HG02623 (cell line): ENCODE results near the gene RAD51C.
"Not testable (repeated sequence)": the region's sequence is repeated elsewhere in the genome, so short reads cannot be mapped to it uniquely, and the experiment has no call there.

Source experiments
- ATAC-seq: cut with Tn5 transposase; IDR thresholded peaks from one replicate; pipeline ENCODE4 v1.9.1; 2021; ENCODE audit warnings: moderate library complexity; ENCODE audit not compliant: unreplicated experiment

The RAD51C gene

DNA sequence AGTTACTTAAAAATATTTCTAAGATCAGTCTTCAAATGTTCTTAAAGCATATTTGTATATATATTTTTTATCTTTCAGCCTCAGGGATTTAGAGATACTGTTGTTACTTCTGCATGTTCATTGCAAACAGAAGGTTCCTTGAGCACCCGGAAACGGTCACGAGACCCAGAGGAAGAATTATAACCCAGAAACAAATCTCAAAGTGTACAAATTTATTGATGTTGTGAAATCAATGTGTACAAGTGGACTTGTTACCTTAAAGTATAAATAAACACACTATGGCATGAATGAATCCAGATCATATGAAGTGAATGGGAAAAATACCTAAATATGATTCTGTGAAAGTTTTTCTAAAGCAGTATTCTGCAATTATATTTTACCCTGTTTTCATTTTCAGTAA, 41.6 kb downstream of the RAD51C start:
- ATAC-seq = no peak

DNA sequence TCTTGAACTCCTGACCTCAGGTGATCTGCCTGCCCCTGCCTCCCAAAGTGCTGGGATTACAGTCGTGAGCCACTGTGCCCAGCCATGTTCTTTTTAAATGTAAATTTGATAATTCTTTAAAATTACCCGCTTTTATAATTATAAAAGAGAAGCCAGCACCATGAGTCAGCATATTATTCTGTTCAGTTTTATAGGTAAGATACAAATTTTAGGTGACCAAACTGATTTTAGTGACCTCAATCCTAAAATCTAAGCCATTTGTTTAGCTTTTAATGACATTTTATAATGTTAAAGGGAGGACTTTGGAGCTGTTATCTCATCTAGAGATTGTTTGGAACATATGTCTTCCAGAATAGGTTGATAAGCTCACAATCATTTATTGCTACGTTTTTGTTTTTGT, 42.4 kb downstream of the RAD51C start:
- ATAC-seq = no peak

DNA sequence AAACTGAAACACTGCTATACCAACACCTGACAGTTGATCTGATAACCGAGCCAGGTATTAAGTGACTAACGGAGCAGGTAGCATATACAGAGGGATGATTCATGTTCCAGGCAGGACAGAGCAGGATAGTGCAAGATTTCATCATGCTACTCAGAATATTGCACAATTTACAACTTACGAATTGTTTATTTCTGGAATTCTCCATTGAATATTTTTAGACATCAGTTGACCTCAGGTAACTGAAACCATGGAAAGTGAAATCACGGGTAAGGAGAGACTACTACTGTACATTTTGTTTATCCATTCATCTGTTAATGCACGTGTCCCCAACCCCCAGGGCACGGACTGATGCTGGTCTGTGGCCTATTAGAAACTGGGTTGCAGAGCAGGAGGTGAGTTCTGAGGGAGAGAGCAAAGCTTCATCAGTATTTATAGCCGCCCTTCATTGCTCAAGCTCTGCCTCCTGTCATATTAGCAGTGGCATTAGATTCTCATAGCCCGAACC, 48.8 kb downstream of the RAD51C start:
- no peak for ATAC-seq

DNA sequence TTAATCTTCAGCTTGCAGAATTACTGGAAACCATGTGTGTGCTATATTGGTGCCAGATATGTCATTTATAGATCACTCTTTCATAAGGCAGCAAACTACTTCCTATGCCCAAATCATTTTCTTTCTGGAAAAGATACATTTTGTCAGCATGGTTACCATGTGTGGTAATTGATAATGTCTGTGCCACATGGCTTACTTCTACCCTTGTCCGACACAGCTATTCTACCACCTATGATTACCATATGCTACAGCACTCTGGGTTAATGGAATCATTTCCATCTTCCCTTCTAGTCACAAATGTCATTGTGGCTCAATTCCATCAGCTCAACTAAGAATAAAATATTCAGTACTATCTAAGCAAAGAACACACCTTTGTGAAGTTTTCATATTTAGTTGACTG, 55.3 kb downstream of the RAD51C start:
- no peak for ATAC-seq

DNA sequence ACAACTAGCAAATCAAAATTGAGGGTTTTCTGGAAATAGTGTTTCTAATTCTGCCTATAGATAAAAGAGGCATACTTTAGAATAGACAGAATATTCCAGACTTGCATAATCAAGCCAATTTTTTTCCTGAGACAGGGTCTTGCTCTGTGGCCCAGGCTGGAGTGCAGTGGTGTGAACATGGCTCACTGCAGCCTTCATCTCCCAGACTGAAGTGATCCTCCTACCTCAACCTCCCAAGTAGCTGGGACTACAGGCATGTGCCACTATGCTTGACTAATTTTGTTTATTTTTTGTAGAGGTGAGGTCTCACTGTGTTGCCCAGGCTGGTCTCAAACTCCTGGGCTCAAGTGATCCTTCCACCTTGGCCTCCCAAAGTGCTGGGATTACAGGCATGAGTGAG, 57.2 kb downstream of the RAD51C start:
- not testable (repeated sequence) for ATAC-seq

DNA sequence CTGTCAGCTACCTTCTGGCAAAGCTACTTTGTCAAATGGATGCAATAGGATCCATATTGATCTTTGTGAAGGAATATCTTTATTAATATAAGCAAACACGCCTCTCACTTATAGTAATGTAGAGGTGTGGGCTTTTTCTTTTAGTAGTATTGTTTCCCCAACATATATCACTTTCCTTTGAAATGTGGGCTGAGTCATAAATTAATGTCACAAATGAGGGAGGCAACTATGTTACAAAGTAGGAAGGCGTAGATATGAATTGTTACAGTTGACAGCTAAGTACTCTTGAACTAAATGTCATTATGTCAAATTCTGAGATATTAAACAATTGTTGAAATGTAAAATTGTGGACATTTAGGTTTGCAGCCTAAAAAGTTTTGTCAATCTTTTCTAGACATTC, 60.6 kb downstream of the RAD51C start:
- ATAC-seq = no peak

DNA sequence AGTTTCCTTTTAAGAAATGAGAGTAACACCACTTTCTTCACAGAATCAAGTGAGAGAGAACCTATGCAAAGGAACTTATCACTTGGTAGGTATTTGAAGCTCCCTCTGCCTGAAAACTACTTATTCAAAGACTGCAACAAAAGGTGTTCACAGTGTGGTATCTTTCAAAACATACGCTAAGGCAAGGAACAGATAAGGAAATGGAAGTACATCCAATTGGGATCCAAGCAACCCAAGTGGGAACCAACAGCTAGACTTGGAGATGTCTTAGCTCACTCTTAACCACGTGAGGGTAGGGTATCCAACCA, 62.8 kb downstream of the RAD51C start:
- ATAC-seq = no peak

DNA sequence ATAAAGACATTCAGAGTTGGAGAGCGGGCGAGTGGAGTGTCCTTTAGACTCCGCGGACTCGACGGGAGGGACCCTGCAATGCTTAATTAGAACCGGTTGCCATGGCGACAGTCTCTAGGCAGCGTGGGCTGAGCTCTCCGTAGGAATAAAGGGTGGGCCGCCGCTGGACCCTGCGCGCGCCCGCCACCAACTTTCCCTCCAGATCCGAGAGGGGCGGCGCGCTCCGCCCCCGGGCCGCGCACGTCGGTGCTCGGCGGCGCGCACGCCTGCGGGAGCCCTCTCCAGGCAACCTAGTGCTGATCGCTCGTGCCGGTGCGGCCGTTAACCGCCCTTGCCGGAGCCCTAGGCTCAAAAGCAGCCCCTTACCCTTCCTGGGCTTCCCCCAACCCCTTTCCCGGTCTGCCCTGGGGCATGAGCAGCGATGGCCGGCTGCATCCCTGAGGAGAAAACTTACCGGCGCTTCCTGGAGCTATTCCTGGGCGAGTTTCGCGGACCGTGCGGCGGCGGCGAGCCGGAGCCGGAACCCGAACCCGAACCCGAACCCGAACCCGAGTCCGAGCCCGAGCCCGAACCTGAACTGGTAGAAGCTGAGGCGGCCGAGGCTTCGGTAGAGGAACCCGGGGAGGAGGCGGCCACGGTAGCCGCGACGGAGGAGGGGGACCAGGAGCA, 63.3 kb downstream of the RAD51C start, which contains the start of gene PPM1E:
Gene PPM1E, plus strand, starts transcription at position 278 of the 669 bp plus-strand sequence.
- ATAC-seq = no peak

DNA sequence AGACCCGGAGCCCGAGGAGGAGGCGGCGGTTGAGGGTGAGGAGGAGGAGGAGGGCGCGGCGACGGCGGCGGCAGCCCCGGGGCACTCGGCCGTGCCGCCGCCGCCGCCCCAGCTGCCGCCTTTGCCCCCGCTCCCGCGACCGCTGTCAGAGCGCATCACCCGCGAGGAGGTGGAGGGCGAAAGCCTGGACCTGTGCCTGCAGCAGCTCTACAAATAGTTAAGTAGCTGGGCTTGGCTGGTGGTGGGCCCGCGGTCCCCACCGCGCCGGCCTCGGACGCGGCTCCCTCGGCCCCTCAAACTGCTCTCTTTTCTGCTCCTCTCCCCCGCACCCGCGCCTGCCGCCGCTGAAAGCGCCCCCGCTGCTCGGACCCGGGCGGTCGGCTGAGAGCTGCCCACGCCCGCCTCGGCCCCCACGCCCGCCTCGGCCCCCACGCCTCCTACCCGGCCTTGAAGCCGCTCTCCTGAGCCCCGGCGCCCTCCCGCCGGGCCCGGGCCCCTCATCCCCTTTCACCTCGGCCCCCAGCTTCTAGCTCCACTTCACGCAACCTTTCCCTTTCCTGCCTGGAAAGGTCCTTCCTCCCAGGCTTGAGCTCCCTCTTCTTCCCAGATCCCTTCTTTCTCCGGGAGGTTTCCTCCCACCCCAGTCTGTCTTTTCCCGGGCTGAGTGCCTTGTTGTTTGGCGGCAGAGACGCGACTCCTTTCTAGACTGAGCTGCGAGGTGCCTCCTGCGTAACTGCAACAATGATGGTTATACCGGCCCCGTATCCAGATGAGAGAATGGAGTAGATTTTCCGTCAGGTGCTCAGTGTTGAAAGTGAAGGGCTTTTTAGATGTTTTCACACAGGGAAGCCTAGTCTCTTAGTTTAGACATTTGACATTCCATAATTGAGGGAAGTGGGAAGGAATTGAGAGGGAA, 64.1 kb downstream of the RAD51C start:
- ATAC-seq = no peak

DNA sequence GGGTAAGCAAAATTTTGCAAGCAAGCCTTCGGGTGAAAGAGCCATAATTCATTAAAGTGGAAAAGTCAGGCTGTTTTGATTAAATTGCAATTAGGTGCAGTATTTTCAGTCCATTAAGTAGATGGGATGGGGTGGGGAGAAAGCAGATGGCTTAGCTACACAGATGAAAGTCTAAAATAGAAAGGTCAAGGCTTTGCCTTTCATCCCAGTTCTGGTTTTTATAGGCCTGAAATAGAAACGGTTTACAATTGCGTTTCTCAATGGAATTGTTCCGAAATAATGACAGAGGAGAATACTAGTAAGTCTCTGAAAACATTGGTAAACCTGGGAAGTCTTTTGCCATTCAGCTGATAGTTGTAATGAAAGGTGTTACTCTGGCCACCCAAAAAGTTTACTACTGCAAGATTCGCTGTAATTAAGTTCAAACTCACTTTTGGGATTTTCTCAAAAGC, 64.8 kb downstream of the RAD51C start:
- ATAC-seq = no peak

DNA sequence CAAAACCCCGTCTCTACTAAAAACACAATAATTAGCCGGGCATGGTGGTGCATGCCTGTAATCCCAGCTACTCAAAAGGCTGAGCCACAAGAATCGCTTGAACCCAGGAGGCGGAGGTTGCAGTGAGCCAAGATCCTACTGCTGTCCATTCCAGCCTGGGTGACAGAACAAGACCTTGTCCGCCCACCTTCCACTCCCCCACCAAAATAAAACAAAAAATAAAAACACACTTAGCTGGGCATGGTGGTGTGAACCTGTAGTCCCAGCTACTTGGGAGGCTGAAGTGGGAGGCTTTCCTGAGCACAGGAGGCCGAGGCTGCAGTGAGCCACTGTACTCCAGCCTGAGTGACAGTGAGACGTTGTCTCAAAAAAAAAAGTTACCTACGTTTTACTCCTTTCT, 66.5 kb downstream of the RAD51C start:
- no peak for ATAC-seq

DNA sequence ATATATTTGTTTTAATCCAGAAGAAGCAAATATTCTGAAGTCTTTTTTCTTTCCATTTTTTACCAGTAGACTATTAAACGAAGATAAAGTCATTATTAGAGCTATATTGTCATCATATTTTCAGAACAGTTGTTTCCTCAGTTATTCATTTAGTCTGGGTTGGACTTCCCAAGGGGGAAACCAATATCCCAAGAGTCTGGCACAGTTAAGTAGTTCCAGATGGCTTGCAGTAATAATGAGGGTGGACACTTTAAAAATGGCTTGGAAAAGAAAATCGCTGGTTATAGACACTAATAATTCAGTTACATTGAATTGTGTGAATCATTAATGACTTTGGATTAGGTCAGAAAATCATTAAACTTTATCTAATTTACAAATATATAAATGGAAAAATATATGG, 67.1 kb downstream of the RAD51C start:
- ATAC-seq = no peak

DNA sequence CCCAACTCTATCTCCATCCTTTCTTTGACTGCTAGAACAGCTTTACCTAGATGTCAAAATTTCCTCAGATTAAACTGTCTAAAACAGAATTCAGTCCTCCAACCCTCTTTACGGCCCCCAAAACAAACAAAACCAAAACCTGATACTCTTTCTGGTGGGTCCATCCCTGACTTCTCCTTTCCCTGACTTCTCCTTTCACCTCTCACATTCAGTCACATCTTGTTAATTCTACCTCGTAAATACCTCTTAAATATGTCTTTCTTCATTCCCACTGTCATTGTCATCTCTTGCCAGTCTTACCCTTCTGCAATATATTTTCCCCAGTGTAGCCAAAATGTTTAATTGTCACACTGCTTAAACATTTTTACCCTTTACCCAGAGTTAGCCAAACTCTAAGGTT, 67.8 kb downstream of the RAD51C start:
- ATAC-seq = no peak

DNA sequence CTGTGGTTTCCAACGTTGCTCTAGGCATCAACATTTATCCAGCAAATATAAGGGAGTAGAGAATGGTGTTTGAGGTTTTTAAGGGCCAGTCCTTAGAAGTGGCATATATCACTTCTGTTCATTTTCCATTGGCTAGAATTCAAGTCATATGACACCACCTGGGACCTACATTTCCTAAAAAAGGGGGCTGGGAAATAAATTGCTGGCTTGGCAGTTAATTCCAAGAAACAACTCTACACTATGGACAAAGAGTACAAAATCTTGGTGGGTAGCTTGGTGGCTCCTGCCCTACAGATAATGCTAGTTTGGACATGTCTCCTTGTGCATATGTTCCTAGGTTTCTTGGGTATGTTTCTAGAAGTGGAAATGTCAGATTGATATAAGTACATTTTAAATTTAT, 70.9 kb downstream of the RAD51C start:
- no peak for ATAC-seq

DNA sequence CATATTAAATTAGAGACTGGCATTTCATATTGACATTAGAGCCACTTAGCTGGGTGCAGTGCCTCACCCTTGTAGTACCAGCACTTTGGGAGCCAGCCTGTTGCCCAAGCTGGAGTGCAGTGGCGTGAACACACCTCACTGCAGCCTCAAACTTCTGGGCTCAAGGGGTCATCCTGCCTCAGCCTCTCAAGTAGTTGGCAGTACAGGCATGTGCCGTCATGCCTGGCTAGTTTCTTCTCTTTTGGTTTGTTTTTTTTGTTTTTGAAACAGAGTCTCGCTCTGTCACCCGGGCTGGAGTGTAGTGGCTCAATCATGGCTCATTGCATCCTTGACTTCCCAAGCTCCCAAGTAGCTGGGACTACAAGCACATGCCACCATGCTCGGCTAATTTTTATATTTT, 72.0 kb downstream of the RAD51C start:
- ATAC-seq = no peak

DNA sequence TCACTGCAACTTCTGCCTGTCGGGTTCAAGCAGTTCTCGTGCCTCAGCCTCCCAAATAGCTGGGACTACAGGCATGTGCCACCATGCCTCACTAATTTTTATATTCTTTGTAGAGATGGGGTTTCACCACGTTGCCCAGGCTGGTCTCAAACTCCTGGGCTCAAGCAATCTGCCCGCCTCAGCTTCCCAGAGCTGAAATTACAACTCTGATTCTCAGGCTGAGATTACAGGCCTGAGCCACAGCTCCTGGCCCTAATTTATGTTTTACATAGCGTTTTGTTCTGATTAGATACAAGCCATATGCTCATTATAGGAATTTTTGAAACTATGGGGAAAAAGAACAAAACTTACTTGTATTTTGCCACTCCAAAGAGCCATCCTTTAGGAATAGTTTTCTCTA, 86.1 kb downstream of the RAD51C start:
- ATAC-seq = not testable (repeated sequence)

DNA sequence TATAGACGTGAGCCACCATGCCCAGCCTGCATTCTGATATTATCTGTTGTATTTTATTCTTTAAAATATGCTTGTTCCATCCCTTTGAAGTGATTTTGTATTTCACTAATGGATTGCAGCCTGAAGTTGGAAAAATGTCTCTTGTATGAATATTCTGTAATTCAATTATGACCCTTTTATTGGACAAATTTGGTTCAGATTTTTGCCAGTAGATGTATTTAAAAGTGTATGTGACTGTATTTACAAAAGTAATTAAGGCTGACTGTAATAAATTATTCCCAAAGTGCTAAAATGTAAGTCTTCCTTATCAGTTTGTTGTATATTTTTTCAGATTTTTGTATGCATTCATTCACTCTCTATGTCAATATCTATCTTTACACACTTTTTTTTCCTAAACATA, 87.0 kb downstream of the RAD51C start:
- ATAC-seq = no peak

DNA sequence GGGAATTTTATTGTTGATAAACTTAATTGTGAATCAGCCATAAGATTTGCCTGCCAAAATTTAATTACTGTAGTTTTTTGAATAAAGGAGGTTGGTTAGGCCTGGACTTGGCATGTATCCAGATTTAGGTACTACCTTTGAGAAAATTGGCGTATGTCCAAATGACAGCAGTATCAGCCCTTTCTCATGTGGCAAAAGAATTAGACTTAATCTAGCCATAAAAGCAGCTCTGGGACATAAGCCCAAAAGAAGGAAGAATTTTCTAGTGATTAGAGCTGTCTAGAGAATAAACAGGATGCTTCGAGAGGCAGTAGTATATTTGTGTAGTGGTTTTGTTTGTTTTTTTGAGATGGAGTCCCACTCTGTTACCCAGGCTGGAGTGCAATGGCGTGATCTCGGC, 91.0 kb downstream of the RAD51C start:
- no peak for ATAC-seq

DNA sequence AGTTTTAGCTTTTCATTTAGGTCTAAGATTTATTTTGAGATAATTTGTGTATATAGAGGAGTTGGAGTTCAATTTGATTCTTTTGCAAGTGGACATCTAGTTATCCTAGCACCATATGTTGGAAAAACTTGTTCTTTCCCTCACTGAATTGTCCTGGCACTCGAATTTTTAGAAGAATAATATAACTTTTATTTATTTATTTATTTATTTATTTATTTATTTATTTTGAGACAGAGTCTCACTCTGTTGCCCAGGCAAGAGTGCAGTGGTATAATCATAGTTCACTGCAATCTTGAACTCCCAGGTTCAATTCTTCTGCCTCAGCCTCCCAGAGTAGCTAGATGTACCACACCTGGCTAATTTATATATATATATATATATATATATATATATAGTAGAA, 92.7 kb downstream of the RAD51C start:
- no peak for ATAC-seq
